Loucy (cell line): ENCODE results near the gene PKD2L1.

Experiments
- EZH2phosphoT487 ChIP-seq: fragments of 200-600 bp; IDR thresholded peaks from 2 replicates; pipeline ENCODE4 v1.6.1; 2018; ENCODE audit warnings: antibody characterized with exemption, mild to moderate bottlenecking, moderate library complexity, borderline replicate concordance
- TF ChIP-seq, protein P1 (sequence below): fragments of 200-600 bp; sonication (generic); conservative IDR thresholded peaks from 2 replicates; pipeline ENCODE4 v1.5.1; 2014; ENCODE audit warnings: mild to moderate bottlenecking, antibody characterized with exemption, low read length

DNA sequence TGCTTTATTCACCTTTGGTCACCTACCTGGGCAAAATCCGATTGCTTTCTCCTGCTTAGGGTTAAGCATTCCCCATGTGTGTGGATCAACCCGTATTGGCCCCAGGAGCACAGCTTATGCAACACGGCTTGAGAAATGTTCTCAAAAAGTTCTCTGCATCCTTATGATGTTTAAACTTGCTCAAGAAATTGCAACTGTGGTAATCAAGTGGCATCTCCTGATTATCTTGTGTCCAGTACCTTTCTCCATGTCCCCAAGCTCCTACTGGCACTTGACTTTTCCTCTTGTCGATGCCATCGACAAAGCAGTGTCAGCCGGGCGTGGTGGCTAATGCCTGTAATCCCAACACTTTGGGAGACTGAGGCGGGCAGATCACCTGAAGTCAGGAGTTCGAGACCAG lies 4.7 kb upstream of the PKD2L1 start:
- TF ChIP-seq, protein P1, sequence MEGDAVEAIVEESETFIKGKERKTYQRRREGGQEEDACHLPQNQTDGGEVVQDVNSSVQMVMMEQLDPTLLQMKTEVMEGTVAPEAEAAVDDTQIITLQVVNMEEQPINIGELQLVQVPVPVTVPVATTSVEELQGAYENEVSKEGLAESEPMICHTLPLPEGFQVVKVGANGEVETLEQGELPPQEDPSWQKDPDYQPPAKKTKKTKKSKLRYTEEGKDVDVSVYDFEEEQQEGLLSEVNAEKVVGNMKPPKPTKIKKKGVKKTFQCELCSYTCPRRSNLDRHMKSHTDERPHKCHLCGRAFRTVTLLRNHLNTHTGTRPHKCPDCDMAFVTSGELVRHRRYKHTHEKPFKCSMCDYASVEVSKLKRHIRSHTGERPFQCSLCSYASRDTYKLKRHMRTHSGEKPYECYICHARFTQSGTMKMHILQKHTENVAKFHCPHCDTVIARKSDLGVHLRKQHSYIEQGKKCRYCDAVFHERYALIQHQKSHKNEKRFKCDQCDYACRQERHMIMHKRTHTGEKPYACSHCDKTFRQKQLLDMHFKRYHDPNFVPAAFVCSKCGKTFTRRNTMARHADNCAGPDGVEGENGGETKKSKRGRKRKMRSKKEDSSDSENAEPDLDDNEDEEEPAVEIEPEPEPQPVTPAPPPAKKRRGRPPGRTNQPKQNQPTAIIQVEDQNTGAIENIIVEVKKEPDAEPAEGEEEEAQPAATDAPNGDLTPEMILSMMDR: no peak
- TF ChIP-seq EZH2phosphoT487: no peak
